ENCODE data around the gene KAZN.

- TF ChIP-seq CTCF (IDR thresholded peaks at IDR 0.05) (no peak), POLR2A (IDR thresholded peaks at IDR 0.05) (no peak), POLR2AphosphoS5 (IDR thresholded peaks at IDR 0.05) (no peak)
These were observed 377.8 kb downstream of the KAZN start for GRCh38 chr1:14976256-14976655.
